ENCODE data around the gene ACAP3.

DNA sequence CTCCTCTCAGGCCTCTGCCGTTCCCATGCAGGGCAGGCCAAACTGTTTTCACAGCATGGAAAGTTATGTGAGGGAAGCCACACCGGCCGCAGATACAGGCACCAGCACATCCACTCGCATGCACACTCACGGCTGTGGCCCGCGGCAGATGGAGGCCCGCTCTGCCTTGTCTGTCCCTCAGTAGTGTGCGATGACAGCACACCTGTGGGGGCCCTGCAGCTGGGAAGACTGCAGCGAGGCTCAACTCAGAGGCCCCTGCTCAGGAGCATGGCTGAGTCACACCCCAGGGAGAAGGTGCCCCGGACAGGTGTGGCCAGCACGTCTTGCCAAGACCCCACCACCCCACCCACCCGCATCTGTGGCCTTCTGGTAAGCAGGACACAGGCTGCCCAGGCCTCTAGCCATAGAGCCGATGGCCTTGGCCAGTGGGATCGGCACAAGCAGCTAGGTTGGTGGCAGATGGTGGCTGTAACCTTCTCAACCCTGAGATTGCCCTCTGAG, 32.7 kb downstream of the ACAP3 start:
- TF ChIP-seq POLR2A (IDR thresholded peaks at IDR 0.05; ENCODE audit: low read depth, low read length) (no peak), RFX5 (IDR thresholded peaks at IDR 0.05; ENCODE audit: low read depth, low read length) (no peak), CEBPB (IDR thresholded peaks at IDR 0.05; ENCODE audit: low read depth, low read length) (no peak), BHLHE40 (IDR thresholded peaks at IDR 0.05; ENCODE audit: low read depth, low read length) (no peak), CHD1 (IDR thresholded peaks at IDR 0.05; ENCODE audit: low read depth, low read length) (no peak), RAD21 (IDR thresholded peaks at IDR 0.05; ENCODE audit: low read length) (no peak), SMC3 (IDR thresholded peaks at IDR 0.05; ENCODE audit: low read depth, low read length) (no peak), MXI1 (IDR thresholded peaks at IDR 0.05; ENCODE audit: borderline replicate concordance, low read depth, low read length) (no peak), RCOR1 (IDR thresholded peaks at IDR 0.05; ENCODE audit: insufficient replicate concordance, low read length) (no peak), FOS (IDR thresholded peaks at IDR 0.05; ENCODE audit: low read depth, low read length) (no peak)
- TF ChIP-seq, protein P1, sequence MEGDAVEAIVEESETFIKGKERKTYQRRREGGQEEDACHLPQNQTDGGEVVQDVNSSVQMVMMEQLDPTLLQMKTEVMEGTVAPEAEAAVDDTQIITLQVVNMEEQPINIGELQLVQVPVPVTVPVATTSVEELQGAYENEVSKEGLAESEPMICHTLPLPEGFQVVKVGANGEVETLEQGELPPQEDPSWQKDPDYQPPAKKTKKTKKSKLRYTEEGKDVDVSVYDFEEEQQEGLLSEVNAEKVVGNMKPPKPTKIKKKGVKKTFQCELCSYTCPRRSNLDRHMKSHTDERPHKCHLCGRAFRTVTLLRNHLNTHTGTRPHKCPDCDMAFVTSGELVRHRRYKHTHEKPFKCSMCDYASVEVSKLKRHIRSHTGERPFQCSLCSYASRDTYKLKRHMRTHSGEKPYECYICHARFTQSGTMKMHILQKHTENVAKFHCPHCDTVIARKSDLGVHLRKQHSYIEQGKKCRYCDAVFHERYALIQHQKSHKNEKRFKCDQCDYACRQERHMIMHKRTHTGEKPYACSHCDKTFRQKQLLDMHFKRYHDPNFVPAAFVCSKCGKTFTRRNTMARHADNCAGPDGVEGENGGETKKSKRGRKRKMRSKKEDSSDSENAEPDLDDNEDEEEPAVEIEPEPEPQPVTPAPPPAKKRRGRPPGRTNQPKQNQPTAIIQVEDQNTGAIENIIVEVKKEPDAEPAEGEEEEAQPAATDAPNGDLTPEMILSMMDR (conservative IDR thresholded peaks at IDR 0.05; ENCODE audit: low read depth, low read length), result no peak
- TF ChIP-seq, protein P2, sequence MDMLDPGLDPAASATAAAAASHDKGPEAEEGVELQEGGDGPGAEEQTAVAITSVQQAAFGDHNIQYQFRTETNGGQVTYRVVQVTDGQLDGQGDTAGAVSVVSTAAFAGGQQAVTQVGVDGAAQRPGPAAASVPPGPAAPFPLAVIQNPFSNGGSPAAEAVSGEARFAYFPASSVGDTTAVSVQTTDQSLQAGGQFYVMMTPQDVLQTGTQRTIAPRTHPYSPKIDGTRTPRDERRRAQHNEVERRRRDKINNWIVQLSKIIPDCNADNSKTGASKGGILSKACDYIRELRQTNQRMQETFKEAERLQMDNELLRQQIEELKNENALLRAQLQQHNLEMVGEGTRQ (IDR thresholded peaks at IDR 0.05; ENCODE audit: low read depth, low read length), result no peak
- TF ChIP-seq, protein P3, sequence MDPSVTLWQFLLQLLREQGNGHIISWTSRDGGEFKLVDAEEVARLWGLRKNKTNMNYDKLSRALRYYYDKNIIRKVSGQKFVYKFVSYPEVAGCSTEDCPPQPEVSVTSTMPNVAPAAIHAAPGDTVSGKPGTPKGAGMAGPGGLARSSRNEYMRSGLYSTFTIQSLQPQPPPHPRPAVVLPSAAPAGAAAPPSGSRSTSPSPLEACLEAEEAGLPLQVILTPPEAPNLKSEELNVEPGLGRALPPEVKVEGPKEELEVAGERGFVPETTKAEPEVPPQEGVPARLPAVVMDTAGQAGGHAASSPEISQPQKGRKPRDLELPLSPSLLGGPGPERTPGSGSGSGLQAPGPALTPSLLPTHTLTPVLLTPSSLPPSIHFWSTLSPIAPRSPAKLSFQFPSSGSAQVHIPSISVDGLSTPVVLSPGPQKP (IDR thresholded peaks at IDR 0.05; ENCODE audit: borderline replicate concordance, low read depth, low read length), result no peak
